B cell (primary cell): ENCODE data around the gene ASB2. TPM values are rescaled to one million over a fixed set of nuclear protein-coding genes. Genes with fewer than 3 reads are reported as not detected.

Experiments used
- ATAC-seq: fragments of 200-7000 bp; cut with Tn5 transposase; one replicate; pipeline ENCODE4 v1.10.0; 2021; ENCODE audit warnings: low read depth, mild to moderate bottlenecking, moderate number of reproducible peaks, moderate library complexity
- CTCF ChIA-PET: fragments of 350-600 bp; sonication (Branson Sonifier 250); formaldehyde crosslinking; loops from one replicate; lab custom pipeline; 2021; ENCODE audit warnings: antibody characterized with exemption, inconsistent platforms; lab: Charles Lee
- POLR2A ChIA-PET: fragments of 350-600 bp; sonication (Branson Sonifier 250); formaldehyde crosslinking; loops from one replicate; lab custom pipeline; 2021; ENCODE audit warnings: antibody characterized with exemption; lab: Charles Lee
- DNase-seq: peaks from one replicate; pipeline ENCODE4 v3.0.0; 2013
- H2AFZ ChIP-seq: 2 replicates; pipeline ENCODE4 v1.6.1; 2012; ENCODE audit warnings: mild to moderate bottlenecking, low read depth, low read length; ENCODE audit not compliant: insufficient read depth, poor library complexity, severe bottlenecking
- H3K27ac ChIP-seq, 2 donors: 1 replicate in 1 of 2; 2 replicates in 1 of 2; pipeline ENCODE4 v1.5.1; 2012 to 2013; ENCODE audit warnings: low read length in 2 of 2, mild to moderate bottlenecking in 2 of 2, moderate library complexity in 1 of 2
- H3K27me3 ChIP-seq, 4 experiments: fragments of 200-600 bp in 1 of 4; sonication (generic) in 1 of 4; replicated peaks in 1 of 4; 1 replicate in 2 of 4; 2 replicates in 2 of 4; pipeline versions ENCODE4 v1.6.1 to v1.7.0; 2013 to 2016; ENCODE audit warnings: low read length in 3 of 4, mild to moderate bottlenecking in 2 of 4, mixed read lengths in 1 of 4, moderate library complexity in 1 of 4; ENCODE audit not compliant: insufficient read depth in 4 of 4, control insufficient read depth in 3 of 4; ENCODE audit errors: control extremely low read depth in 1 of 4
- H3K36me3 ChIP-seq, 2 experiments: replicated peaks in 1 of 2; 1 replicate in 1 of 2; 2 replicates in 1 of 2; pipeline versions ENCODE4 v1.6.1 to v1.7.1; 2013; ENCODE audit warnings: low read length in 1 of 2; ENCODE audit not compliant: insufficient read depth in 2 of 2, control insufficient read depth in 1 of 2; ENCODE audit errors: control extremely low read depth in 1 of 2, extremely low read depth in 1 of 2
- H3K4me1 ChIP-seq, 2 donors: fragments of 200-600 bp in 1 of 2; sonication (generic) in 1 of 2; 1 replicate in 1 of 2; 2 replicates in 1 of 2; pipeline versions ENCODE4 v1.5.1 to v1.6.1; 2013 to 2017; ENCODE audit warnings: low read length in 2 of 2; ENCODE audit not compliant: control insufficient read depth in 2 of 2, insufficient read depth in 2 of 2
- H3K4me2 ChIP-seq: replicated peaks from 2 replicates; pipeline ENCODE3; 2012; ENCODE audit warnings: mild to moderate bottlenecking, low read depth, low read length; ENCODE audit not compliant: poor library complexity, severe bottlenecking
- H3K4me3 ChIP-seq, 5 experiments: fragments of 200-600 bp in 1 of 5; sonication (generic) in 1 of 5; 1 replicate in 3 of 5; 2 replicates in 2 of 5; pipeline versions ENCODE4 v1.5.1 to v1.7.0; 2011 to 2016; ENCODE audit warnings: low read length in 4 of 5, mild to moderate bottlenecking in 4 of 5, low read depth in 2 of 5, control low read depth in 1 of 5, moderate library complexity in 1 of 5; ENCODE audit not compliant: insufficient read depth in 1 of 5; ENCODE audit errors: control extremely low read depth in 1 of 5, extremely low read depth in 1 of 5
- H3K79me2 ChIP-seq: fragments of 200-600 bp; sonication (generic); one replicate; pipeline ENCODE4 v1.6.0; 2016; ENCODE audit warnings: low read length; ENCODE audit not compliant: control insufficient read depth, insufficient read depth
- H3K9ac ChIP-seq: fragments of 200-600 bp; sonication (generic); 2 replicates; pipeline ENCODE4 v1.6.1; 2017; ENCODE audit warnings: mild to moderate bottlenecking, low read length, moderate library complexity
- H3K9me3 ChIP-seq, 3 donors: one replicate each; pipeline versions ENCODE4 v1.6.1 to v1.7.1; 2013; ENCODE audit warnings: low read length in 2 of 3; ENCODE audit not compliant: control insufficient read depth in 2 of 3, insufficient read depth in 1 of 3; ENCODE audit errors: control extremely low read depth in 1 of 3
- H4K20me1 ChIP-seq: 2 replicates; pipeline ENCODE4 v1.6.0; 2012; ENCODE audit warnings: mild to moderate bottlenecking, low read length; ENCODE audit not compliant: insufficient read depth, control insufficient read depth, poor library complexity, severe bottlenecking
- H3K27ac Mint-ChIP-seq: one replicate; pipeline ENCODE4 v1.8.0; 2021; ENCODE audit warnings: mixed read lengths
- H3K27me3 Mint-ChIP-seq: one replicate; pipeline ENCODE4 v1.8.0; 2021; ENCODE audit warnings: mixed read lengths
- H3K4me1 Mint-ChIP-seq: one replicate; pipeline ENCODE4 v1.8.0; 2021; ENCODE audit warnings: mixed read lengths
- H3K4me3 Mint-ChIP-seq: one replicate; pipeline ENCODE4 v1.8.0; 2021; ENCODE audit warnings: mixed read lengths
- H3K9me3 Mint-ChIP-seq: one replicate; pipeline ENCODE4 v1.8.0; 2022; ENCODE audit warnings: mixed read lengths; ENCODE audit not compliant: insufficient read depth
- CTCF ChIP-seq: fragments of 200-600 bp; IDR thresholded peaks from one replicate; pipeline ENCODE4 v1.8.0; 2022; ENCODE audit warnings: antibody characterized with exemption, mild to moderate bottlenecking
- EZH2 ChIP-seq: IDR thresholded peaks from 2 replicates; pipeline ENCODE4 v1.6.1; 2012; ENCODE audit warnings: borderline replicate concordance, low read depth, mild to moderate bottlenecking, moderate library complexity, low read length; ENCODE audit not compliant: insufficient read depth, poor library complexity, severe bottlenecking
- WGBS: methylation state at CpG from one replicate; pipeline ENCODE4 v1.1.5; 2013; ENCODE audit warnings: missing lambda C conversion rate; ENCODE audit not compliant: insufficient coverage; 5-methylcytosine and 5-hydroxymethylcytosine counted together
- intact Hi-C: fragments of 100-400 bp; cut with micrococcal nuclease; formaldehyde crosslinking; loops from one replicate; pipeline ENCODE4 v1.10.0; 2022
- polyA plus RNA-seq: library from polyadenylated mRNA; depleted of rRNA; stranded (reverse); fragments of >200 nt; gene quantifications from 2 replicates; pipeline ENCODE4 v1.2.3, GENCODE V29; 2012
- total RNA-seq, 2 donors: library from RNA; stranded (reverse); fragments of 120-200 nt in 1 of 2; gene quantifications; 1 replicate in 1 of 2; 2 replicates in 1 of 2; pipeline versions ENCODE4 v1.2.3 to v1.2.4, GENCODE V29; 2013 to 2022

The ASB2 gene
- total and polyA plus RNA-seq, 2 donors (not counting 1 experiment from before 2014, with no cell fraction given) = 1.5 to 2.7 TPM

- H3K9me3 Mint-ChIP-seq = no peaks in the 10 kb centered on the region
- Histone ChIP-seq H3K27ac (no peak overlapping the region), H3K36me3 (no peaks in the 10 kb centered on the region), H3K9ac (no peak overlapping the region), H3K4me3 (no peak overlapping the region), H3K27me3 (no peaks in the 10 kb centered on the region), H3K79me2 (no peaks in the 10 kb centered on the region), H3K4me2 (no peak overlapping the region), H3K4me1 (no peaks in the 10 kb centered on the region), H2AFZ (no peak overlapping the region), H4K20me1 (no peaks in the 10 kb centered on the region), H3K9me3 (no peaks in the 10 kb centered on the region)
- H3K27ac Mint-ChIP-seq = no peak overlapping the region
- TF ChIP-seq EZH2 (no peak), CTCF (no peak)
- CTCF ChIA-PET = interaction anchor here (1.2 to 22.1 kb wide), 2 partner anchors 9 to 21 kb away, joined by 3 to 1036 read pairs; partner anchors contain the start of gene ASB2
- WGBS = 86% methylated on average over 6 of the region's 6 CpGs
- no peak overlapping the region for H3K4me3 Mint-ChIP-seq
- ATAC-seq (no peak), DNase-seq (no peak)
- H3K4me1 Mint-ChIP-seq = no peaks in the 10 kb centered on the region
- H3K27me3 Mint-ChIP-seq = peaks cover 3% of the 10 kb centered on the region
- intact Hi-C loops = loop anchor here (5.0 kb wide), 1 partner anchor 41 kb away; no protein-coding TSS in a partner anchor
- POLR2A ChIA-PET = no interaction called here
These were observed 30.3 kb downstream of the ASB2 start for GRCh38 chr14:93946104-93946503.

- ATAC-seq = no peak
- intact Hi-C loops = loop anchor here (5.0 kb wide), 1 partner anchor 42 kb away; no protein-coding TSS in a partner anchor
- no peak overlapping the region for H3K27ac ChIP-seq
- ChIA-PET POLR2A (no interaction called here), CTCF (interaction anchor here (0.8 to 22.1 kb wide), 4 partner anchors 9 to 191 kb away, joined by 3 to 1036 read pairs (median 186); partner anchors contain the start of genes ASB2 and CCDC197)
- H3K4me2 ChIP-seq = no peak overlapping the region
- no peaks in the 10 kb centered on the region for H3K36me3 ChIP-seq
- H3K9me3 Mint-ChIP-seq = no peaks in the 10 kb centered on the region
- H3K4me3 Mint-ChIP-seq = no peak overlapping the region
- peaks cover 3% of the 10 kb centered on the region for H3K27me3 Mint-ChIP-seq
- 100% methylated on average over 4 of the region's 5 CpGs for WGBS
- no peak overlapping the region for H3K27ac Mint-ChIP-seq
- H3K4me1 Mint-ChIP-seq = peaks cover 2% of the 10 kb centered on the region
- H3K4me3 ChIP-seq = no peak overlapping the region
- no peaks in the 10 kb centered on the region for H3K79me2 ChIP-seq
- no peaks in the 10 kb centered on the region for H3K27me3 ChIP-seq
- DNase-seq = no peak
- peaks cover under 1 to 3% of the 10 kb centered on the region in 2 donors for H3K4me1 ChIP-seq
- H3K9me3 ChIP-seq = no peaks in the 10 kb centered on the region
- no peak overlapping the region for H2AFZ ChIP-seq
- TF ChIP-seq CTCF (no peak), EZH2 (no peak)
- H3K9ac ChIP-seq = no peak overlapping the region
- no peaks in the 10 kb centered on the region for H4K20me1 ChIP-seq
These were observed 31.3 kb downstream of the ASB2 start for GRCh38 chr14:93945070-93945399.
